Neural crest cell (in vitro differentiated cells): Measurements from ENCODE around the gene C1QTNF12. TPM values are rescaled to one million over a fixed set of nuclear protein-coding genes. Genes with fewer than 3 reads are reported as not detected.

Source experiments
- DNase-seq: peaks from one replicate; pipeline ENCODE4 v3.0.0; 2021; ENCODE audit warnings: low read depth, mixed read lengths, low spot score
- H3K27ac Mint-ChIP-seq: one replicate; pipeline ENCODE4 v1.8.0; 2021; ENCODE audit warnings: mild to moderate bottlenecking, mixed read lengths; ENCODE audit not compliant: unreplicated experiment
- H3K27me3 Mint-ChIP-seq: 2 replicates; pipeline ENCODE4 v1.8.0; 2021; ENCODE audit warnings: low read depth, mild to moderate bottlenecking, mixed read lengths
- H3K36me3 Mint-ChIP-seq: 2 replicates; pipeline ENCODE4 v1.8.0; 2021; ENCODE audit warnings: low read depth, mild to moderate bottlenecking, mixed read lengths
- H3K4me1 Mint-ChIP-seq: 2 replicates; pipeline ENCODE4 v1.8.0; 2021; ENCODE audit warnings: mixed read lengths
- H3K4me3 Mint-ChIP-seq: one replicate; pipeline ENCODE4 v1.8.0; 2021; ENCODE audit warnings: mild to moderate bottlenecking, mixed read lengths
- H3K9me3 Mint-ChIP-seq: 2 replicates; pipeline ENCODE4 v1.8.0; 2021; ENCODE audit warnings: mixed read lengths
- total RNA-seq: library from RNA; stranded (reverse); gene quantifications from 2 replicates; pipeline ENCODE4 v1.2.1, GENCODE V29; 2021
- TF ChIP-seq, protein P1 (sequence below): fragments of 200-600 bp; sonication (generic); conservative IDR thresholded peaks from 2 replicates; pipeline ENCODE4 v1.5.0; 2021; ENCODE audit warnings: antibody characterized with exemption, mild to moderate bottlenecking

Gene C1QTNF12
- total RNA-seq, 1 donor from 2014 or later = 0.79 TPM

DNA sequence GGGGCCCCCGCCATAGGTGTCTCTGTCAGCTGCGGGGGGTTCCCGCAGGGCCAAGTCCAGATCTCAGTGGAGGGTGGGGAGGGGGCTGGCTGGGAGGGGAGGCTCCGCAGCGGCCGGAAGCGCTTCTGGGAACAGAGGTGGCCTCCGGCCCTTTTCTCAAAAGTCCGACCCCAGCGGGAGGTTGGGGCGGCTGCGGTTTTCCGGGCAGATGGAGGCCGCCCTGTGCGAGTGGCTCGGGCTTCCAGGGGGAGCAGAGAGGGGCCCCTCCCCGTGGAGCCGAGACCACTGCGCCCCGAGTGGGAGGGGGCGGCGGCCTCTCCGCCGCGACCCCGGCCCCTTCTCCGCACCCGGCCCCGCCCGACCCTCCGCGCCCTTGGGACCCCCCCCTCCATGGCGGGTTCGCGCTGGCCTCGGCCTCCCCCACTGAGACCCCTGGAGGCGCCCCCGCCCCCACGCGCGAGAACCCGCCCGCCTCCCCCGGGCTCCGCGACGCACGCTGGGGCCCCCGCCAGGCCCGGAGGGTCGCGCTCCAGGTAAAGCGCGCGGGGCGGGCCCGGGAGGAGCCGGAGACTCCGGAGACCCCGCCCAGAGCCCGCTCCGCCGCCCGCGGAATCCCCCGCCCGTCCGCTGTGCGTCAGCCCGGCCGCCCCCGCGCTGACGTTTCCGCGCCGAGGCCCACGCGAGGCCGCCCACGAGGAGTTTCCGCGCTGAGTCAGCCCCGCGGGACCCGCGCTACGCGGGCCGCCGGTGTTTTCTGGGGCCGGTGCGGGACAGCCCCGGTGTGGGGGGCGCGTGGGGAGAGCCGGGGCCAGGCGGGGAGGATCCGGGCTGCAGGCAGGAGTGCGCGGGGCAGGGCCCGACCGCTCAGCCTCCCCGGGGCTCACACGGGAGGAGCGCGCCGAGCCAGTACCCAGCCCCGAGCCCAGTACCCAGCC, 45.4 kb downstream of the C1QTNF12 start:
- Mint-ChIP-seq H3K4me1 (no peaks in the 10 kb centered on the region), H3K27me3 (peaks cover 8% of the 10 kb centered on the region), H3K4me3 (no peak overlapping the region), H3K9me3 (no peaks in the 10 kb centered on the region), H3K27ac (no peak overlapping the region), H3K36me3 (no peaks in the 10 kb centered on the region)
- no peak for DNase-seq
- TF ChIP-seq, protein P1, sequence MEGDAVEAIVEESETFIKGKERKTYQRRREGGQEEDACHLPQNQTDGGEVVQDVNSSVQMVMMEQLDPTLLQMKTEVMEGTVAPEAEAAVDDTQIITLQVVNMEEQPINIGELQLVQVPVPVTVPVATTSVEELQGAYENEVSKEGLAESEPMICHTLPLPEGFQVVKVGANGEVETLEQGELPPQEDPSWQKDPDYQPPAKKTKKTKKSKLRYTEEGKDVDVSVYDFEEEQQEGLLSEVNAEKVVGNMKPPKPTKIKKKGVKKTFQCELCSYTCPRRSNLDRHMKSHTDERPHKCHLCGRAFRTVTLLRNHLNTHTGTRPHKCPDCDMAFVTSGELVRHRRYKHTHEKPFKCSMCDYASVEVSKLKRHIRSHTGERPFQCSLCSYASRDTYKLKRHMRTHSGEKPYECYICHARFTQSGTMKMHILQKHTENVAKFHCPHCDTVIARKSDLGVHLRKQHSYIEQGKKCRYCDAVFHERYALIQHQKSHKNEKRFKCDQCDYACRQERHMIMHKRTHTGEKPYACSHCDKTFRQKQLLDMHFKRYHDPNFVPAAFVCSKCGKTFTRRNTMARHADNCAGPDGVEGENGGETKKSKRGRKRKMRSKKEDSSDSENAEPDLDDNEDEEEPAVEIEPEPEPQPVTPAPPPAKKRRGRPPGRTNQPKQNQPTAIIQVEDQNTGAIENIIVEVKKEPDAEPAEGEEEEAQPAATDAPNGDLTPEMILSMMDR = no peak

GRCh38 chr1:1199961-1200875, 46.3 kb downstream of the C1QTNF12 start:
- H3K4me3 Mint-ChIP-seq = no peak overlapping the region
- H3K27me3 Mint-ChIP-seq = peaks cover 4% of the 10 kb centered on the region
- TF ChIP-seq, protein P1 = no peak
- no peaks in the 10 kb centered on the region for H3K4me1 Mint-ChIP-seq
- H3K36me3 Mint-ChIP-seq = no peaks in the 10 kb centered on the region
- H3K27ac Mint-ChIP-seq = no peak overlapping the region
- H3K9me3 Mint-ChIP-seq = no peaks in the 10 kb centered on the region
- no peak for DNase-seq

DNA sequence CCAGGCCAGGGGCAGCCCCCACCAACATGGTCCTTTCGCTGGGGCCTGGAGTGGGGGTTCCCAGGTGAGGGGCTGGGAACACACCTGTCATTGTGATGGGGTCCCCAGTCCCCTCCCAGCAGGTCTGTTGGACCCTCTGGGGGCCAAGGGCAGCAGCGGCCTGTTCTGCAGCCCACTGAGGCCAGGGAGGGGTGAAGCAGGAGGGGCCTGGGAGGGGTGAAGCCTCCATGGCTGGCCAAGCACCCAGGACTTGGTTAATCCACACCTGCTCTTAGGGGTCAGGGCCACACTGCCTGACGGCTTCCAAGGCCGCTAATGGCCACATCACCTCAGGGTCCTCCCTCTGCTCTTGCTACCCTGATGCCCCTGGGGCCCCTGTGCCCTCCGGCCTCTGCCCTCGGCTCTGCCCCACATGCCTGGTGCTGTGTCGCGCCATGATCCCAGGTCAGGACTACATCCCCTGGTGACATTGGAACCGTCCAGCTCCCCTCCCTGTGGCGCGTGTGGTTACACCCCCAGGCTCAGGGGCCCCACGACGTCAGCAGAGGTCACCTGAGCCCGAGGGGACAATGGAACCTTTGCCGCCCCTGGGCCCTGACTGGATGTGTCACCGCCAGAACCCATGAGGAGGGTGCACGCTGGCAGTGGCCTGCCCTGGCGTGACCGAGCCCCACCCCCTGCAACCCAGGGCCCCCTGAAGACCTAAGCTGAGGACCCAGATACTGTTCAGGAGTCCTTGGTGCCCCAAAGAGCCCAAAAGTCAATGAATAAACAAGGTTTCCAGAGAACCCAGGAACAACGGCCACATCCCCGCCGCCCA, 47.2 kb downstream of the C1QTNF12 start:
- H3K36me3 Mint-ChIP-seq = no peaks in the 10 kb centered on the region
- TF ChIP-seq, protein P1 = no peak
- H3K27me3 Mint-ChIP-seq = peaks cover 4% of the 10 kb centered on the region
- DNase-seq = no peak
- H3K4me3 Mint-ChIP-seq = no peak overlapping the region
- peaks cover 5% of the 10 kb centered on the region for H3K9me3 Mint-ChIP-seq
- H3K4me1 Mint-ChIP-seq = no peaks in the 10 kb centered on the region
- H3K27ac Mint-ChIP-seq = no peak overlapping the region

GRCh38 chr1:1198423-1199140, 47.9 kb downstream of the C1QTNF12 start:
- H3K4me1 Mint-ChIP-seq = no peaks in the 10 kb centered on the region
- H3K27me3 Mint-ChIP-seq = peaks cover 4% of the 10 kb centered on the region
- H3K27ac Mint-ChIP-seq = no peak overlapping the region
- H3K36me3 Mint-ChIP-seq = no peaks in the 10 kb centered on the region
- H3K9me3 Mint-ChIP-seq = peaks cover 9% of the 10 kb centered on the region
- H3K4me3 Mint-ChIP-seq = no peak overlapping the region
- DNase-seq = no peak
- TF ChIP-seq, protein P1 = no peak
